Skin epidermis (tissue), 12 donors: ENCODE data around the gene AVPI1.
A peak's percentile ranks its signal among the peaks of the same experiment; 100 is the strongest.
"Not testable (repeated sequence)": the region's sequence is repeated elsewhere in the genome, so short reads cannot be mapped to it uniquely, and the experiment has no call there.

Experiments used
- H3K27ac ChIP-seq, 21 experiments: fragments of 200-600 bp; sonication (generic) in 11 of 21; one replicate each; pipeline ENCODE4 v1.5.0; 2020; ENCODE audit warnings: mild to moderate bottlenecking in 3 of 21, inconsistent platforms in 2 of 21, moderate library complexity in 2 of 21
- H3K4me3 ChIP-seq, 7 experiments: fragments of 200-600 bp; sonication (generic) in 2 of 7; one replicate each; pipeline ENCODE4 v1.5.0; 2020; ENCODE audit warnings: inconsistent platforms in 2 of 7, mild to moderate bottlenecking in 2 of 7, moderate library complexity in 1 of 7

Gene AVPI1

GRCh38 chr10:97685395-97685958 lies 1.6 kb downstream of the AVPI1 start:
- Histone ChIP-seq H3K4me3 (peak overlapping the region; percentile 46 to 82 (median 67)), H3K27ac (peak overlapping the region in 17 of 21 experiments; percentile 2 to 97 (median 84))

- peak overlapping the region; percentile 46 to 82 (median 67) for H3K4me3 ChIP-seq
- H3K27ac ChIP-seq: peak overlapping the region in 16 of 21 experiments; percentile 2 to 97 (median 84)
These were observed 2.1 kb downstream of the AVPI1 start for GRCh38 chr10:97684866-97685394.

DNA sequence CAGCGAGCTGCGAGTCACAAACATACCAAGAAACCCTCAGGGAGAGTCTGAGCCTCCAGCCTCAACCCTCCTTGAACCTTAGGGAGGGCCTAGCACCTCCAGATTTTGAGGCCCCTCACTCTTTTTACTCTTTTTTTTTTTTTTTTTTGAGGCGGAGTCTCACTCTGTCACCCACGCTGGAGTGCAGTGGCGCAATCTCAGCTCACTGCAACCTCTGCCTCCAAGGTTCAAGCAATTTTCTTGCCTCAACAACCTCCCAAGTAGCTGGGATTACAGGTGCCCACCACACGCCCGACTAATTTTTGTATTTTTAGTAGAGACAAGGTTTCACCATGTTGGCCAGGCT lies 2.7 kb downstream of the AVPI1 start:
- Histone ChIP-seq H3K4me3 (peak overlapping the region; percentile 11 to 82 (median 59)), H3K27ac (peak overlapping the region in 20 of 21 experiments; percentile 40 to 97 (median 68))

DNA sequence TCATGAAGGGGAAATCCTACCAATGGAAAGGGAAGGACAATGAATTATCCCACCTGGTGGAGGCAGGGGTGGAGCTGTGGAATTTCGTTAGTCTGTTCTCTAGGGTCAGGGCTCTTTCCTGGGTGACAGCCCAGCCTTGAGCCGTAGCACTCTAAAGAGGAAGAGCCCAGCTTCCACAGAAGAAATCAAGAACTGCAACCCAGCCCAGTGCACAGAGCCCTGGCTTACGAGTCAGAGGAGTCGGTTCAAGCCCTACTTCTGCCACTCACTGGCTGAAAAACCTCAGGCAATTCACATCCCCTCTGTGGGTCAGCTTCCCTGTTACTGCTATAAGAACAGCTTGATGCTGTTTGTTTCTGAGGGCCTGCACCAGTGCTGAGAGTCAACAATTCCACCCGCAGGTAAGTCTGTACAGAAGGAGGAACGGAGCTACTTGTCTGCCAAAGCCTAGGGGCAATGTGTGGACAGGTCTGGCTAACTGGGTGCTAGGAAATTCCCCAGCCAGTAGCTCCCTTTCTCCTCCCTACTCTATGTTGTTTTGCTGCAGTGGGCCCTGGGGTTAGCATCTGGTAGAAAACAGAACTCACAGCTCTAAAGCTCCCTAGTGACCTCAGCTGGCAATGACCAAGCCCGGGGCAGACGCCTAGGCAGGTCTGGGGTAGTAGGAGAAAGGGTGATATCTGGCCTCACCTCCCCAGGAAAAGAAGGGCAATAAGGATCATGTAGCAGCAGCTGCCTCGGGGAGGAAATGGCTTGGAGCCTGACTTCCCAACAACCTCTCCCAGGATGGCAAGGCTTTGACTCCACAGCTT lies 3.3 kb downstream of the AVPI1 start:
- Histone ChIP-seq H3K4me3 (peak overlapping the region in 5 of 7 experiments; percentile 9 to 82 (median 12)), H3K27ac (peak overlapping the region in 20 of 21 experiments; percentile 40 to 97 (median 68))

GRCh38 chr10:97682042-97682441 lies 5.0 kb downstream of the AVPI1 start:
- Histone ChIP-seq H3K4me3 (no peak overlapping the region), H3K27ac (peak overlapping the region in 5 of 21 experiments; percentile 7 to 83 (median 57))

GRCh38 chr10:97679594-97679993 lies 7.4 kb downstream of the AVPI1 start:
- H3K27ac ChIP-seq: peak overlapping the region in 1 of 21 experiments; percentile 0
- no peak overlapping the region for H3K4me3 ChIP-seq

GRCh38 chr10:97676770-97677581 lies 10.1 kb downstream of the AVPI1 start:
- Histone ChIP-seq H3K27ac (peak overlapping the region in 4 of 21 experiments; percentile 14 to 28 (median 20)), H3K4me3 (no peak overlapping the region)

- Histone ChIP-seq H3K4me3 (no peak overlapping the region), H3K27ac (no peak overlapping the region)
These were observed 11.8 kb downstream of the AVPI1 start for GRCh38 chr10:97675222-97675621.

DNA sequence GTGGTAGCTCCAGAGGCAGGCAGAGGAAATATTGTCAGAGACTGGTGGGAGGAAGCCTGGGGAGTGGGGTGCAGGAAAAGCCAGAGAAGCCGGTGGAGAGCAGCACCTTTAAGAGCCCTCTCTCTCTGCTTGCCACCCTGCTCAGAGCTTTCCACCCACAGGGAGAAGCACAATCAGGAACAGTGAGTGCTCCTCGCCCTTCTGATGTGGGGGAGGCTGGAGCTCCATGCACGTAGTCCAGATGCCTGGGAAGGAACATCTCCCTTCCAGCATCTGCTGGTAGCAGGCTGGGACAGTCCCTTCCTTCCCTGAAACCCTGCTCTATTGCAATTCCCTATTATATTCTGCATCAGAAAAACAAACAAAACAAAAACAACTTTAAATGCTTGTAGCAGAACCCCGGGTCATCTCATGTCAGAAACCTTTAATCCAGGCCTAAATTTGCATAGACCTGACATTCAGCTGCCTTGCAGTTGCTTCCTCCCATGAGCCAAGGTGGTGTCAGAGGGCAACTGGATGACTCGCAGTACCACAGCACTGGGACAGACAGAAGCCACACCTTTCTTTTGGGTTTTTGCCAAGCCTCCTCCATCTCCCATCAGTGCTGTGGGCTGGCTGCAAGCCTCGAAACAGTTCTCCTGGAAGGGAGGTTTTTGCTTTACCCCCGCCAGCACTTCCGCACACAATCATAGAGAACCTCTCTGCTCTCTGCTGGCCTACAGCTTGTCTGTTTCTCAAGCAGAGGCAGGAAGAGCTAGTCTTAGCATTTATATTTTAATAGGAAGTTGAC lies 13.1 kb downstream of the AVPI1 start:
- H3K4me3 ChIP-seq: no peak overlapping the region
- H3K27ac ChIP-seq: no peak overlapping the region

DNA sequence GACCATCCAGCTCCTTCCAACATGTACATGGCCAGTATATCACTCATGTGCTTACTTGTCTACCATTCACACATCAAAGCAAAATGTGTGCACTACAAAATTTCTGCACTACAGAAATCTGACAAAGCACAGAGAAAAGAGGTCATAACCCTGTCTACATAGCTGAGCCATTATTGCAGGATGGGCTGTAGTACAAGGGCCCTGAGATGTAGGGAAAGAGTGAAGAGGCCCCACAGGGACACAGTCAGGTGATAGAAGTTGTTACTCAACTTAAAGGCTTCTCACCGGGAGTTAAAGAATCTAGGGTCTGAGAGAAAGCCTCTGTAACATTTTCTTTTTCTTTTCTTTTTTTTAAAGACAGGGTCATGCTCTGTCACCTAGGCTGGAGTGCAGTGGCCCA lies 17.5 kb downstream of the AVPI1 start:
- no peak overlapping the region for H3K4me3 ChIP-seq
- H3K27ac ChIP-seq: no peak overlapping the region

DNA sequence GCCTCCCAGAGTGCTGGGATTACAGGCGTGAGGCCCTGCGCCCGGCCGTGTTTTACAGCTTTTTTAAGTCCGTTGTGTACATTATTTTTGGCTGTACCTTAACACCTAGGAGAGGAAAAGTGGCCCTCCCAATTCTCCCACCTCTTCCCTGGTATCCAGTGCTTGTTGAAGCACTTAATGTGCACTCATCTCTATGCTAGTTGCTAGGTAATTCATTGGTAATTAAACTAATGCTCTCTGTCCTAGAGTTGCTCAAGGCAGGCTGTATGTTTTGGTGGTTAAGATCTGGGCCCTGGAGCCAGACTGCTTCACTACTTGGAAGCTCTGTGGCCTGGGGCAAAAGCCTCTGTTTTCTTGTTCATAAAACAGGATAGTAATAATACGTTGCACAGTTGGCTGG lies 19.6 kb downstream of the AVPI1 start:
- H3K4me3 ChIP-seq: no peak overlapping the region
- H3K27ac ChIP-seq: no peak overlapping the region

DNA sequence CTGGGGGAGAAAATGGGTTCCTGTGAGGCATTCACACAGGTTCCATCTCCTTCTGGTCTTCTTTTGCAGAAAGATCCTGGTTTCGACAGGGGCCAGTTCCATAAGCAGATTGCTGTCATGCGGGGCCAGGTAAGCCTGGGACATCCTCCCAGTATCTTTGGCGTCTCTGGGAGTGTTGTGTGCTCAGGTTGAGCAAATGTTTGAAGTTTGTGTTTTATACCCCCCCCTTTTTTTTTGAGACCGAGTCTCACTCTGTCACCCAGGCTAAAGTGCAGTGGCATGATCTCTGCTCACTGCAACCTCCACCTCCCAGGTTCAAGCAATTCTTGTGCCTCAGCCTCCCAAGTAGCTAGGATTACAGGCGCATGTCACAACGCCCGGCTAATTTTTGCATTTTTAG lies 20.0 kb downstream of the AVPI1 start:
- Histone ChIP-seq H3K4me3 (no peak overlapping the region), H3K27ac (no peak overlapping the region)

DNA sequence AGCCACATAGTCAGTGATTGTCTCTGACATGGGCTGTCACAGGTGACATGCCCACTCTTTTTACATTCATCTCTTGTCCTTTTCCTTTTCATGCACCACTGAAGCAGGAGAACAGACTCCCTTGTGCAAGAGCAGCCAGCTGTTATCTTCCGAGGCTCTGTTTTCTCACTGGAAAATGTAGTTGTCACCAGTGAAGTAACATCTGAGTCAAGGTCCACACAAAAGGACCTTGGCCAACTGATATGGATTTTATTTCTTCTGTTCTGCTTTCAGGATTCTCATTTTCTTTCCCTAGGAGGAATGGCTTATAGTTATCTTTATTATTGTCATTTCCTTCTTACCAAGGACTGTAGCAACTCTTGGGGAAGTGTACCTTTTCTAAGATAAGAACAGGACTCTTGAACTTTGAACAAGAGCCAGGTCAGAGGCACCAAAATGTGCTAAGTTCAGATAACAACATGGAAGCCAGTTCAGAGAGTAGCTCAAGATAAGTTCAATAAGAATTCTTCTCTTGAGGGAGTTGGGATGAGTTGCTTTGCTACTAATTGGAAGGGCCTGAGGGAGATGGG lies 22.7 kb downstream of the AVPI1 start:
- Histone ChIP-seq H3K27ac (no peak overlapping the region), H3K4me3 (no peak overlapping the region)

- H3K4me3 ChIP-seq: no peak overlapping the region
- no peak overlapping the region for H3K27ac ChIP-seq
These were observed 27.5 kb downstream of the AVPI1 start for GRCh38 chr10:97659589-97659988.

GRCh38 chr10:97656777-97657176 lies 30.3 kb downstream of the AVPI1 start:
- no peak overlapping the region for H3K27ac ChIP-seq
- no peak overlapping the region for H3K4me3 ChIP-seq

DNA sequence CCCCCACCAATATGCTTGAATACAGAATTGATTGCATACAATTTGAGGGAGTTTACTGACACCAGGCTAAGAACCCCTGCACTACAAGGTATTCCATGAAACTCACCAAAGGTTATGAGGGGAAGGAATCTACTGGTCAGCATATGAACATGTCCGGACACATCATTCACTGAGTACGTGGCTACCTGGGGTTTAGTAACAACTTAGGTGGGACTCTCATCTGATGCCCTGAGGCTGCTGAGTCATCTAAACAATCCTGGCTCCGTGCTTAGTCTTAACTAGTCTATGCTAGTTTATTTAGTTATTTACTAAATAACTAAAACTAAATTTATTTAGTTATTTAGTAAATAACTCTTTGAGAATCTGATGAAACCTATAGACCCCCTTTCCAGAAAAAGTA lies 35.3 kb downstream of the AVPI1 start:
- Histone ChIP-seq H3K27ac (peak overlapping the region in 11 of 21 experiments; percentile 4 to 88 (median 43)), H3K4me3 (no peak overlapping the region)

DNA sequence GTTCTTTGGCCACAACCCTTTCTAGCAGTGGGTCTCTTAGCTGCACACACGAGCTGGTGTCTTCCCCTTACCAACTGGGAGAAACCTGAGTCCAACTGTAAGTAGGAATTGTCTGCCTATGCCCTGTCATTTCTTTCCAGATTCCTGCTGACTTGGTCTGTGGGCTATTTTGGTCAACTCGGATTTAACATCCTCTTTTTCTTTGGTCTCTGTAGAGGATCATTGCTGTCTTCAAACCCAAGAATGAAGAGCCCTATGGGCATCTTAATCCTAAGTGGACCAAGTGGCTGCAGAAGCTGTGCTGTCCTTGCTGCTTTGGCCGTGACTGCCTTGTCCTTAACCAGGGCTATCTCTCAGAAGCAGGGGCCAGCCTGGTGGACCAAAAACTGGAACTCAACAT lies 36.3 kb downstream of the AVPI1 start:
- Histone ChIP-seq H3K4me3 (no peak overlapping the region), H3K27ac (peak overlapping the region in 16 of 21 experiments; percentile 8 to 88 (median 58))

DNA sequence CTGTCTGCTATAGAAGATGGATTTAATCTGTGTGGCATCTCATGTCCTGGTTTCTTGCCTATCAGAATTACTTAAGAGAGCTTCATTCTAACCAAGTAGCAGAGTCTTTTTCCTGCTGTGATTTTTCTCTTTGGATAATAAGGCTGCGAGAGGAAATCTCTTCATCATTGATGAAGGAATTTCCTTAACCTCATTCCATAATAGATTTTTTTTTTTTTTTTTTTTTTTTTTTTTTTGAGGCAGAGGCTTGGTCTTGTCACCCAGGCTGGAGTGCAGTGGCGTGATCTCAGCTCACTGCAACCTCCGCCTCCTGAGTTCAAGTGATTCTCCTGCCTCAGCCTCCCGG lies 37.7 kb downstream of the AVPI1 start:
- peak overlapping the region in 19 of 21 experiments; percentile 8 to 88 (median 76) for H3K27ac ChIP-seq
- H3K4me3 ChIP-seq: not testable (repeated sequence)
